Measurements from ENCODE around the gene IRF2BPL.
"Not testable (repeated sequence)": the region's sequence is repeated elsewhere in the genome, so short reads cannot be mapped to it uniquely, and the experiment has no call there.

IRF2BPL gene

GRCh38 chr14:77031759-77032490 lies 3.4 kb upstream of the IRF2BPL start:
- Histone ChIP-seq H3K27me3 (ENCODE audit: control insufficient read depth, insufficient read depth, low read length) (peaks cover 2% of the 10 kb centered on the region), H3K27ac (ENCODE audit: low read length) (no peak overlapping the region), H3K4me1 (ENCODE audit: control insufficient read depth, low read depth, low read length) (peaks cover 47% of the 10 kb centered on the region), H3K9me3 (ENCODE audit: control insufficient read depth, low read depth, low read length) (no peaks in the 10 kb centered on the region), H3K4me3 (ENCODE audit: low read length) (peak overlapping the region; percentile 50), H3K9ac (ENCODE audit: low read length) (peak overlapping the region; percentile 56), H3K36me3 (ENCODE audit: control insufficient read depth, low read depth, low read length) (no peaks in the 10 kb centered on the region)

- Histone ChIP-seq H3K27me3 (ENCODE audit: control insufficient read depth, insufficient read depth, low read length) (no peaks in the 10 kb centered on the region), H3K9me3 (ENCODE audit: control insufficient read depth, low read depth, low read length) (no peaks in the 10 kb centered on the region), H3K27ac (ENCODE audit: low read length) (peak overlapping the region; percentile 19), H3K4me3 (ENCODE audit: low read length) (peak overlapping the region; percentile 94), H3K4me1 (ENCODE audit: control insufficient read depth, low read depth, low read length) (peaks cover 54% of the 10 kb centered on the region), H3K36me3 (ENCODE audit: control insufficient read depth, low read depth, low read length) (no peaks in the 10 kb centered on the region), H3K9ac (ENCODE audit: low read length) (peak overlapping the region; percentile 79)
Observed at GRCh38 chr14:77027538-77028383, 747 bp downstream of the IRF2BPL start.

- H3K9me3 ChIP-seq (ENCODE audit: control insufficient read depth, low read depth, low read length): no peaks in the 10 kb centered on the region
- no peaks in the 10 kb centered on the region for H3K27me3 ChIP-seq (ENCODE audit: control insufficient read depth, insufficient read depth, low read length)
- no peak overlapping the region for H3K27ac ChIP-seq (ENCODE audit: low read length)
- peaks cover 54% of the 10 kb centered on the region for H3K4me1 ChIP-seq (ENCODE audit: control insufficient read depth, low read depth, low read length)
- no peaks in the 10 kb centered on the region for H3K36me3 ChIP-seq (ENCODE audit: control insufficient read depth, low read depth, low read length)
- H3K4me3 ChIP-seq (ENCODE audit: low read length): peak overlapping the region; percentile 94
- peak overlapping the region; percentile 79 for H3K9ac ChIP-seq (ENCODE audit: low read length)
Observed at GRCh38 chr14:77026930-77027537, 1.5 kb downstream of the IRF2BPL start.

- Histone ChIP-seq H3K9me3 (ENCODE audit: control insufficient read depth, low read depth, low read length) (no peaks in the 10 kb centered on the region), H3K27ac (ENCODE audit: low read length) (no peak overlapping the region), H3K4me3 (ENCODE audit: low read length) (peak overlapping the region; percentile 94), H3K27me3 (ENCODE audit: control insufficient read depth, insufficient read depth, low read length) (no peaks in the 10 kb centered on the region), H3K36me3 (ENCODE audit: control insufficient read depth, low read depth, low read length) (no peaks in the 10 kb centered on the region), H3K9ac (ENCODE audit: low read length) (peak overlapping the region; percentile 66), H3K4me1 (ENCODE audit: control insufficient read depth, low read depth, low read length) (peaks cover 49% of the 10 kb centered on the region)
Observed at GRCh38 chr14:77026166-77026929, 2.2 kb downstream of the IRF2BPL start.

- H3K9me3 ChIP-seq (ENCODE audit: control insufficient read depth, low read depth, low read length): no peaks in the 10 kb centered on the region
- H3K9ac ChIP-seq (ENCODE audit: low read length): peak overlapping the region; percentile 66
- no peak overlapping the region for H3K27ac ChIP-seq (ENCODE audit: low read length)
- H3K36me3 ChIP-seq (ENCODE audit: control insufficient read depth, low read depth, low read length): no peaks in the 10 kb centered on the region
- peak overlapping the region; percentile 94 for H3K4me3 ChIP-seq (ENCODE audit: low read length)
- H3K27me3 ChIP-seq (ENCODE audit: control insufficient read depth, insufficient read depth, low read length): no peaks in the 10 kb centered on the region
- peaks cover 43% of the 10 kb centered on the region for H3K4me1 ChIP-seq (ENCODE audit: control insufficient read depth, low read depth, low read length)
Observed at GRCh38 chr14:77025744-77026165, 2.8 kb downstream of the IRF2BPL start.

- peaks cover 37% of the 10 kb centered on the region for H3K4me1 ChIP-seq (ENCODE audit: control insufficient read depth, low read depth, low read length)
- H3K4me3 ChIP-seq (ENCODE audit: low read length): peak overlapping the region; percentile 94
- H3K9me3 ChIP-seq (ENCODE audit: control insufficient read depth, low read depth, low read length): no peaks in the 10 kb centered on the region
- peak overlapping the region; percentile 88 for H3K27ac ChIP-seq (ENCODE audit: low read length)
- peak overlapping the region; percentile 66 for H3K9ac ChIP-seq (ENCODE audit: low read length)
- H3K36me3 ChIP-seq (ENCODE audit: control insufficient read depth, low read depth, low read length): no peaks in the 10 kb centered on the region
- H3K27me3 ChIP-seq (ENCODE audit: control insufficient read depth, insufficient read depth, low read length): no peaks in the 10 kb centered on the region
Observed at GRCh38 chr14:77024171-77024691, 4.3 kb downstream of the IRF2BPL start.

- Histone ChIP-seq H3K4me1 (ENCODE audit: control insufficient read depth, low read depth, low read length) (peaks cover 33% of the 10 kb centered on the region), H3K9me3 (ENCODE audit: control insufficient read depth, low read depth, low read length) (no peaks in the 10 kb centered on the region), H3K27ac (ENCODE audit: low read length) (peak overlapping the region; percentile 44), H3K36me3 (ENCODE audit: control insufficient read depth, low read depth, low read length) (no peaks in the 10 kb centered on the region), H3K27me3 (ENCODE audit: control insufficient read depth, insufficient read depth, low read length) (no peaks in the 10 kb centered on the region), H3K9ac (ENCODE audit: low read length) (peak overlapping the region; percentile 66), H3K4me3 (ENCODE audit: low read length) (peak overlapping the region; percentile 94)
Observed at GRCh38 chr14:77023001-77023996, 5.2 kb downstream of the IRF2BPL start.

GRCh38 chr14:77022236-77022852 lies 6.2 kb downstream of the IRF2BPL start:
- H3K27ac ChIP-seq (ENCODE audit: low read length): no peak overlapping the region
- peaks cover 33% of the 10 kb centered on the region for H3K4me1 ChIP-seq (ENCODE audit: control insufficient read depth, low read depth, low read length)
- H3K9ac ChIP-seq (ENCODE audit: low read length): no peak overlapping the region
- no peaks in the 10 kb centered on the region for H3K36me3 ChIP-seq (ENCODE audit: control insufficient read depth, low read depth, low read length)
- no peaks in the 10 kb centered on the region for H3K27me3 ChIP-seq (ENCODE audit: control insufficient read depth, insufficient read depth, low read length)
- H3K9me3 ChIP-seq (ENCODE audit: control insufficient read depth, low read depth, low read length): no peaks in the 10 kb centered on the region
- H3K4me3 ChIP-seq (ENCODE audit: low read length): no peak overlapping the region

- H3K36me3 ChIP-seq (ENCODE audit: control insufficient read depth, low read depth, low read length); H3K9me3 ChIP-seq (ENCODE audit: control insufficient read depth, low read depth, low read length); H3K27me3 ChIP-seq (ENCODE audit: control insufficient read depth, insufficient read depth, low read length); H3K27ac ChIP-seq (ENCODE audit: low read length); H3K4me3 ChIP-seq (ENCODE audit: low read length); H3K9ac ChIP-seq (ENCODE audit: low read length): not testable (repeated sequence)
- H3K4me1 ChIP-seq (ENCODE audit: control insufficient read depth, low read depth, low read length): peaks cover 33% of the 10 kb centered on the region
Observed at GRCh38 chr14:77021424-77021823, 7.1 kb downstream of the IRF2BPL start.

GRCh38 chr14:77018785-77019184 lies 9.7 kb downstream of the IRF2BPL start:
- Histone ChIP-seq H3K4me1 (ENCODE audit: control insufficient read depth, low read depth, low read length) (peaks cover 23% of the 10 kb centered on the region), H3K36me3 (ENCODE audit: control insufficient read depth, low read depth, low read length) (no peaks in the 10 kb centered on the region), H3K9ac (ENCODE audit: low read length) (no peak overlapping the region), H3K9me3 (ENCODE audit: control insufficient read depth, low read depth, low read length) (no peaks in the 10 kb centered on the region), H3K27ac (ENCODE audit: low read length) (no peak overlapping the region), H3K27me3 (ENCODE audit: control insufficient read depth, insufficient read depth, low read length) (no peaks in the 10 kb centered on the region), H3K4me3 (ENCODE audit: low read length) (no peak overlapping the region)
